HepG2 (cell line): ENCODE measurements around the gene ZSCAN26. TPM values are rescaled to one million over a fixed set of nuclear protein-coding genes. Genes with fewer than 3 reads are reported as not detected.

Source experiments
- ESRRA ChIP-seq: sonication (generic); formaldehyde crosslinking; IDR thresholded peaks from 2 replicates; pipeline ENCODE4 v1.5.1; 2020; ENCODE audit warnings: mild to moderate bottlenecking, low read depth, missing genetic modification reagents
- GFI1 ChIP-seq: sonication (generic); formaldehyde crosslinking; IDR thresholded peaks from 2 replicates; pipeline ENCODE4 v1.5.0; 2020; ENCODE audit warnings: missing genetic modification reagents, mild to moderate bottlenecking, borderline replicate concordance
- MTA1 ChIP-seq: sonication (generic); formaldehyde crosslinking; IDR thresholded peaks from 2 replicates; pipeline ENCODE4 v1.4.0; 2020; ENCODE audit warnings: missing genetic modification reagents, mild to moderate bottlenecking, borderline replicate concordance
- NCOA1 ChIP-seq: sonication (generic); formaldehyde crosslinking; IDR thresholded peaks from 2 replicates; pipeline ENCODE4 v1.9.0; 2021; ENCODE audit warnings: missing genetic modification reagents
- NONO ChIP-seq, 2 experiments: fragments of 450-650 bp in 1 of 2; sonication (generic) in 1 of 2; formaldehyde crosslinking in 1 of 2; IDR thresholded peaks in 1 of 2; conservative IDR thresholded peaks in 1 of 2; 2 replicates each; pipeline versions ENCODE4 v1.6.1 to v1.8.0; 2017 to 2022; ENCODE audit warnings: mild to moderate bottlenecking in 1 of 2, missing genetic modification reagents in 1 of 2, moderate library complexity in 1 of 2
- TCF12 ChIP-seq, 2 experiments: fragments of 450-650 bp in 1 of 2; sonication (generic) in 1 of 2; formaldehyde crosslinking in 1 of 2; IDR thresholded peaks; 2 replicates each; pipeline versions ENCODE4 v1.6.1 to v1.8.0; 2017 to 2022; ENCODE audit warnings: antibody characterized with exemption in 1 of 2, mild to moderate bottlenecking in 1 of 2, missing genetic modification reagents in 1 of 2, moderate library complexity in 1 of 2
- ZIK1 ChIP-seq: sonication (generic); formaldehyde crosslinking; IDR thresholded peaks from 2 replicates; pipeline ENCODE4 v1.5.0; 2020; ENCODE audit warnings: mild to moderate bottlenecking, low read depth, missing genetic modification reagents, borderline replicate concordance
- ZMYM3 ChIP-seq: sonication (generic); formaldehyde crosslinking; IDR thresholded peaks from 2 replicates; pipeline ENCODE4 v1.5.1; 2020; ENCODE audit warnings: mild to moderate bottlenecking, missing genetic modification reagents
- ZNF282 ChIP-seq: fragments of 450-650 bp; IDR thresholded peaks from 2 replicates; pipeline ENCODE4 v1.6.1; 2018; ENCODE audit not compliant: partially characterized antibody
- ZNF350 ChIP-seq: sonication (generic); formaldehyde crosslinking; IDR thresholded peaks from 2 replicates; pipeline ENCODE4 v1.4.0; 2020; ENCODE audit warnings: mild to moderate bottlenecking, low read depth, missing genetic modification reagents, borderline replicate concordance
- ZNF354B ChIP-seq: sonication (generic); formaldehyde crosslinking; IDR thresholded peaks from 2 replicates; pipeline ENCODE4 v1.8.0; 2022; ENCODE audit warnings: mild to moderate bottlenecking, missing genetic modification reagents
- ZNF543 ChIP-seq: sonication (generic); formaldehyde crosslinking; IDR thresholded peaks from 2 replicates; pipeline ENCODE4 v1.4.0; 2020; ENCODE audit warnings: mild to moderate bottlenecking, missing genetic modification reagents
- ZNF562 ChIP-seq: sonication (generic); formaldehyde crosslinking; IDR thresholded peaks from 2 replicates; pipeline ENCODE4 v1.8.0; 2022; ENCODE audit warnings: missing genetic modification reagents, borderline replicate concordance
- ZNF652 ChIP-seq: IDR thresholded peaks from 2 replicates; pipeline ENCODE4 v1.6.1; 2016; ENCODE audit warnings: low read depth, borderline replicate concordance
- ZNF672 ChIP-seq: sonication (generic); formaldehyde crosslinking; IDR thresholded peaks from 2 replicates; pipeline ENCODE4 v1.8.1; 2022; ENCODE audit warnings: missing genetic modification reagents
- ZNF777 ChIP-seq: sonication (generic); formaldehyde crosslinking; IDR thresholded peaks from 2 replicates; pipeline ENCODE4 v1.4.0; 2020; ENCODE audit warnings: missing genetic modification reagents
- polyA plus RNA-seq, 8 experiments: library from polyadenylated mRNA; depleted of rRNA in 3 of 8; stranded (reverse) in 7 of 8; unstranded in 1 of 8; fragments of >200 nt; fragmentation: Illumina TruSeq in 4 of 8; extraction: Trizol in 4 of 8; gene quantifications; 2 replicates each; pipeline versions ENCODE4 v1.2.1 to v1.2.3, GENCODE V29; 2011 to 2016; ENCODE audit warnings: low read depth in 4 of 8, missing spikeins in 1 of 8, mixed read lengths in 1 of 8; ENCODE audit not compliant: insufficient read depth in 1 of 8
- total RNA-seq, 5 experiments: library from RNA; depleted of rRNA; stranded (reverse); fragments of >200 nt; fragmentation: Illumina TruSeq; extraction: Trizol; gene quantifications; 2 replicates each; pipeline ENCODE4 v1.2.3, GENCODE V29; 2016; ENCODE audit warnings: low read depth in 1 of 5
- TF ChIP-seq, protein P1 (sequence below): sonication (generic); formaldehyde crosslinking; IDR thresholded peaks from 2 replicates; pipeline ENCODE4 v1.4.0; 2020; ENCODE audit warnings: missing genetic modification reagents
- TF ChIP-seq, protein P2 (sequence below): sonication (generic); formaldehyde crosslinking; IDR thresholded peaks from 2 replicates; pipeline ENCODE4 v1.4.0; 2020; ENCODE audit warnings: missing genetic modification reagents; ENCODE audit errors: not compliant biosample characterization
- TF ChIP-seq, protein P3 (sequence below): sonication (generic); formaldehyde crosslinking; IDR thresholded peaks from 2 replicates; pipeline ENCODE4 v1.5.0; 2020; ENCODE audit warnings: mild to moderate bottlenecking, missing genetic modification reagents, moderate library complexity
- TF ChIP-seq, protein P4 (sequence below): sonication (generic); formaldehyde crosslinking; IDR thresholded peaks from 2 replicates; pipeline ENCODE4 v1.8.0; 2022; ENCODE audit warnings: mild to moderate bottlenecking, missing genetic modification reagents
- TF ChIP-seq, protein P5 (sequence below): sonication (generic); formaldehyde crosslinking; IDR thresholded peaks from 2 replicates; pipeline ENCODE4 v1.4.0; 2020; ENCODE audit warnings: missing genetic modification reagents

The ZSCAN26 gene
- total and polyA plus RNA-seq, 2 of the 13 experiments (the other 11 are each of a cell fraction or from before 2014, with no cell fraction given) = 12.0 to 15.6 TPM

DNA sequence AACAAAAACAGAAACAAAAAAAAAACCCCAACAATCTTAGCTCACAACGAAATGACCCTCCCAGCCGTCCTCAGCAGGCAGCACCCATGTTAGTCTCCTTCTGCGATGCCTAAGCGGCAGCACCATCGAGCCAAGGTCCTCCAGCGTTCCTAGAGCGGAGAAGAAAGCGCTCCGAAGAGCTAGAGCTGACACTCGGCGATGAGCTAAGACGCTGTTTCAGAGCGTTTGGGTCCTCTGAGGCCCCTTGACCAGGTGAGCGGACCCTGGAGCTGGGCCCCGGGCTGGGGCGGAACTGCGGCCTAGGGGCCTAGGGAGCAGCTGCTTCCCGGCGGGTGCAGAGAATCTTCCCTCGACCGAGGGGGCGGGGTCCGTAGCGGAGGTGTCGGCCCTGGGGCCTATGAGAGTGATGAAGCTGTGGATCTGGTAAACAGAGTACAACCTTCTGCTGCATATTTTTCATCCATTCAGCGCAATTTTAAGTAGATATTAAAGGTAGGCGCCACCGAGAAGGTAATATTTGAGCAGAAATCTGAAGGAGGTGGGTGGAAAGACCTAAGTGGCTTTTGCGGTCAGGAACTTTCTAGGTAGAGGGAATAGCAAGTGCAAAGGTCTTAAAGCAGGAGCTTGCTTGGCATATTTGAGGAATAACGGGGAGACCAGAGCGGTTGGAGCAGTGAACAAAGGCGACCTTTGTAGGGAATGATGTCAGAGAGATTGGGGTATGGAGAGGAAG lies at the start of gene ZSCAN26 (continued):
- TF ChIP-seq ZNF543 (CRISPR knock-in tag) (peak; percentile 84; the same call in 1 of the 2 replicates), ESRRA (no peak), ZMYM3 (CRISPR knock-in tag) (peak; percentile 79), GFI1 (0 out of 2 replicates have a peak, but pooled peaks have one; percentile 37), ZNF354B (CRISPR knock-in tag) (no peak), MTA1 (CRISPR knock-in tag) (peak; percentile 85; the same call in 1 of the 2 replicates), ZNF350 (CRISPR knock-in tag) (peak; percentile 97), ZNF562 (CRISPR knock-in tag) (no peak), ZNF777 (CRISPR knock-in tag) (peak; percentile 45; the same call in 1 of the 2 replicates), NONO (IDR thresholded peaks at IDR 0.05) (no peak), NONO (CRISPR knock-in tag; conservative IDR thresholded peaks at IDR 0.05) (peak; percentile 86), ZNF282 (no peak), ZNF672 (no peak), ZNF652 (CRISPR knock-in tag) (peak; percentile 84), ZIK1 (peak; percentile 87; the same call in 1 of the 2 replicates), NCOA1 (CRISPR knock-in tag) (peak; percentile 72; the same call in 1 of the 2 replicates), TCF12 (IDR thresholded peaks at IDR 0.05) (no peak), TCF12 (CRISPR knock-in tag; IDR thresholded peaks at IDR 0.05) (no peak)
- TF ChIP-seq, protein P1, sequence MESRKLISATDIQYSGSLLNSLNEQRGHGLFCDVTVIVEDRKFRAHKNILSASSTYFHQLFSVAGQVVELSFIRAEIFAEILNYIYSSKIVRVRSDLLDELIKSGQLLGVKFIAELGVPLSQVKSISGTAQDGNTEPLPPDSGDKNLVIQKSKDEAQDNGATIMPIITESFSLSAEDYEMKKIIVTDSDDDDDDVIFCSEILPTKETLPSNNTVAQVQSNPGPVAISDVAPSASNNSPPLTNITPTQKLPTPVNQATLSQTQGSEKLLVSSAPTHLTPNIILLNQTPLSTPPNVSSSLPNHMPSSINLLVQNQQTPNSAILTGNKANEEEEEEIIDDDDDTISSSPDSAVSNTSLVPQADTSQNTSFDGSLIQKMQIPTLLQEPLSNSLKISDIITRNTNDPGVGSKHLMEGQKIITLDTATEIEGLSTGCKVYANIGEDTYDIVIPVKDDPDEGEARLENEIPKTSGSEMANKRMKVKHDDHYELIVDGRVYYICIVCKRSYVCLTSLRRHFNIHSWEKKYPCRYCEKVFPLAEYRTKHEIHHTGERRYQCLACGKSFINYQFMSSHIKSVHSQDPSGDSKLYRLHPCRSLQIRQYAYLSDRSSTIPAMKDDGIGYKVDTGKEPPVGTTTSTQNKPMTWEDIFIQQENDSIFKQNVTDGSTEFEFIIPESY (CRISPR knock-in tag) = no peak
- TF ChIP-seq, protein P2, sequence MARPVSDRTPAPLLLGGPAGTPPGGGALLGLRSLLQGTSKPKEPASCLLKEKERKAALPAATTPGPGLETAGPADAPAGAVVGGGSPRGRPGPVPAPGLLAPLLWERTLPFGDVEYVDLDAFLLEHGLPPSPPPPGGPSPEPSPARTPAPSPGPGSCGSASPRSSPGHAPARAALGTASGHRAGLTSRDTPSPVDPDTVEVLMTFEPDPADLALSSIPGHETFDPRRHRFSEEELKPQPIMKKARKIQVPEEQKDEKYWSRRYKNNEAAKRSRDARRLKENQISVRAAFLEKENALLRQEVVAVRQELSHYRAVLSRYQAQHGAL = no peak
- TF ChIP-seq, protein P3, sequence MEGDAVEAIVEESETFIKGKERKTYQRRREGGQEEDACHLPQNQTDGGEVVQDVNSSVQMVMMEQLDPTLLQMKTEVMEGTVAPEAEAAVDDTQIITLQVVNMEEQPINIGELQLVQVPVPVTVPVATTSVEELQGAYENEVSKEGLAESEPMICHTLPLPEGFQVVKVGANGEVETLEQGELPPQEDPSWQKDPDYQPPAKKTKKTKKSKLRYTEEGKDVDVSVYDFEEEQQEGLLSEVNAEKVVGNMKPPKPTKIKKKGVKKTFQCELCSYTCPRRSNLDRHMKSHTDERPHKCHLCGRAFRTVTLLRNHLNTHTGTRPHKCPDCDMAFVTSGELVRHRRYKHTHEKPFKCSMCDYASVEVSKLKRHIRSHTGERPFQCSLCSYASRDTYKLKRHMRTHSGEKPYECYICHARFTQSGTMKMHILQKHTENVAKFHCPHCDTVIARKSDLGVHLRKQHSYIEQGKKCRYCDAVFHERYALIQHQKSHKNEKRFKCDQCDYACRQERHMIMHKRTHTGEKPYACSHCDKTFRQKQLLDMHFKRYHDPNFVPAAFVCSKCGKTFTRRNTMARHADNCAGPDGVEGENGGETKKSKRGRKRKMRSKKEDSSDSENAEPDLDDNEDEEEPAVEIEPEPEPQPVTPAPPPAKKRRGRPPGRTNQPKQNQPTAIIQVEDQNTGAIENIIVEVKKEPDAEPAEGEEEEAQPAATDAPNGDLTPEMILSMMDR = peak; percentile 22; the same call in 1 of the 2 replicates
- TF ChIP-seq, protein P4, sequence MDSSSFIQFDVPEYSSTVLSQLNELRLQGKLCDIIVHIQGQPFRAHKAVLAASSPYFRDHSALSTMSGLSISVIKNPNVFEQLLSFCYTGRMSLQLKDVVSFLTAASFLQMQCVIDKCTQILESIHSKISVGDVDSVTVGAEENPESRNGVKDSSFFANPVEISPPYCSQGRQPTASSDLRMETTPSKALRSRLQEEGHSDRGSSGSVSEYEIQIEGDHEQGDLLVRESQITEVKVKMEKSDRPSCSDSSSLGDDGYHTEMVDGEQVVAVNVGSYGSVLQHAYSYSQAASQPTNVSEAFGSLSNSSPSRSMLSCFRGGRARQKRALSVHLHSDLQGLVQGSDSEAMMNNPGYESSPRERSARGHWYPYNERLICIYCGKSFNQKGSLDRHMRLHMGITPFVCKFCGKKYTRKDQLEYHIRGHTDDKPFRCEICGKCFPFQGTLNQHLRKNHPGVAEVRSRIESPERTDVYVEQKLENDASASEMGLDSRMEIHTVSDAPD (CRISPR knock-in tag) = 0 out of 2 replicates have a peak, but pooled peaks have one; percentile 52
- TF ChIP-seq, protein P5, sequence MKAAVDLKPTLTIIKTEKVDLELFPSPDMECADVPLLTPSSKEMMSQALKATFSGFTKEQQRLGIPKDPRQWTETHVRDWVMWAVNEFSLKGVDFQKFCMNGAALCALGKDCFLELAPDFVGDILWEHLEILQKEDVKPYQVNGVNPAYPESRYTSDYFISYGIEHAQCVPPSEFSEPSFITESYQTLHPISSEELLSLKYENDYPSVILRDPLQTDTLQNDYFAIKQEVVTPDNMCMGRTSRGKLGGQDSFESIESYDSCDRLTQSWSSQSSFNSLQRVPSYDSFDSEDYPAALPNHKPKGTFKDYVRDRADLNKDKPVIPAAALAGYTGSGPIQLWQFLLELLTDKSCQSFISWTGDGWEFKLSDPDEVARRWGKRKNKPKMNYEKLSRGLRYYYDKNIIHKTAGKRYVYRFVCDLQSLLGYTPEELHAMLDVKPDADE (CRISPR knock-in tag) = no peak
